GM23338 (cell line): ENCODE data around the gene KCNMB2. TPM values are rescaled to one million over a fixed set of nuclear protein-coding genes. Genes with fewer than 3 reads are reported as not detected.

Experiments used
- ATAC-seq: fragments of 200-7000 bp; cut with Tn5 transposase; 3 replicates; pipeline ENCODE4 v1.9.1; 2020
- DNase-seq: peaks from one replicate; pipeline ENCODE4 v3.0.0-alpha.2; 2015; ENCODE audit warnings: low spot score
- H2AFZ ChIP-seq: fragments of 200-600 bp; sonication (generic); 2 replicates; pipeline ENCODE4 v1.8.0; 2016; ENCODE audit warnings: antibody characterized with exemption, mild to moderate bottlenecking, moderate library complexity
- H3F3A ChIP-seq: fragments of 200-600 bp; sonication (generic); replicated peaks from 2 replicates; pipeline ENCODE4 v1.8.0; 2017; ENCODE audit warnings: antibody characterized with exemption, mixed run types, low read depth
- H3K27ac ChIP-seq: fragments of 200-600 bp; sonication (generic); 2 replicates; pipeline ENCODE4 v1.6.1; 2016; ENCODE audit warnings: low read depth
- H3K27me3 ChIP-seq: fragments of 200-600 bp; sonication (generic); 2 replicates; pipeline ENCODE4 v1.8.0; 2016; ENCODE audit warnings: mild to moderate bottlenecking, mixed run types, moderate library complexity; ENCODE audit not compliant: insufficient read depth
- H3K36me3 ChIP-seq: fragments of 200-600 bp; sonication (generic); 2 replicates; pipeline ENCODE4 v1.8.0; 2016; ENCODE audit warnings: mild to moderate bottlenecking; ENCODE audit not compliant: insufficient read depth
- H3K4me1 ChIP-seq: fragments of 200-600 bp; sonication (generic); 2 replicates; pipeline ENCODE4 v1.8.0; 2016; ENCODE audit warnings: mild to moderate bottlenecking, moderate library complexity; ENCODE audit not compliant: insufficient read depth
- H3K4me2 ChIP-seq: fragments of 200-600 bp; sonication (generic); 2 replicates; pipeline ENCODE4 v1.7.1; 2017; ENCODE audit warnings: mixed run types
- H3K4me3 ChIP-seq: fragments of 200-600 bp; sonication (generic); 2 replicates; pipeline ENCODE4 v1.6.1; 2016; ENCODE audit warnings: mixed run types
- H3K79me2 ChIP-seq: fragments of 200-600 bp; sonication (generic); replicated peaks from 2 replicates; pipeline ENCODE4 v1.8.0; 2017; ENCODE audit warnings: mild to moderate bottlenecking; ENCODE audit not compliant: insufficient read depth
- H3K9me2 ChIP-seq: fragments of 200-600 bp; sonication (generic); 2 replicates; pipeline ENCODE4 v1.8.0; 2017; ENCODE audit not compliant: insufficient read depth
- H4K20me1 ChIP-seq: fragments of 200-600 bp; sonication (generic); replicated peaks from 2 replicates; pipeline ENCODE4 v1.8.0; 2017; ENCODE audit warnings: mild to moderate bottlenecking; ENCODE audit not compliant: insufficient read depth
- H3K27ac Mint-ChIP-seq: 2 replicates; pipeline ENCODE4 v1.8.0; 2020; ENCODE audit warnings: inconsistent platforms, mild to moderate bottlenecking, moderate library complexity, mixed read lengths
- H3K27me3 Mint-ChIP-seq: 3 replicates; pipeline ENCODE4 v1.8.0; 2022; ENCODE audit warnings: low read depth, mild to moderate bottlenecking, moderate library complexity, mixed read lengths, inconsistent platforms; ENCODE audit not compliant: insufficient read depth, poor library complexity
- H3K36me3 Mint-ChIP-seq: 3 replicates; pipeline ENCODE4 v1.8.0; 2021; ENCODE audit warnings: low read depth, mild to moderate bottlenecking, inconsistent platforms, moderate library complexity, mixed read lengths
- H3K4me1 Mint-ChIP-seq: 3 replicates; pipeline ENCODE4 v1.8.0; 2020; ENCODE audit warnings: mild to moderate bottlenecking, inconsistent platforms, mixed read lengths
- H3K4me3 Mint-ChIP-seq: 3 replicates; pipeline ENCODE4 v1.8.0; 2021; ENCODE audit warnings: moderate library complexity, mild to moderate bottlenecking, inconsistent platforms, mixed read lengths
- H3K9me3 Mint-ChIP-seq: 3 replicates; pipeline ENCODE4 v1.8.0; 2020; ENCODE audit warnings: moderate library complexity, mild to moderate bottlenecking, inconsistent platforms, mixed read lengths
- CREB1 ChIP-seq: fragments of 250-450 bp; sonication (Bioruptor Pico); IDR thresholded peaks from 2 replicates; pipeline ENCODE4 v1.5.0; 2020; ENCODE audit warnings: low read depth, mild to moderate bottlenecking, moderate library complexity
- EZH2 ChIP-seq: fragments of 200-600 bp; sonication (generic); IDR thresholded peaks from one replicate; pipeline ENCODE4 v1.8.0; 2017; ENCODE audit warnings: antibody characterized with exemption, mild to moderate bottlenecking, low read depth; ENCODE audit not compliant: unreplicated experiment
- EZH2phosphoT487 ChIP-seq: fragments of 200-600 bp; sonication (generic); IDR thresholded peaks from one replicate; pipeline ENCODE4 v1.8.1; 2018; ENCODE audit warnings: antibody characterized with exemption; ENCODE audit not compliant: unreplicated experiment
- JUNB ChIP-seq: IDR thresholded peaks from one replicate; pipeline ENCODE4 v1.6.1; 2016; ENCODE audit warnings: antibody characterized with exemption; ENCODE audit not compliant: unreplicated experiment
- NANOG ChIP-seq: IDR thresholded peaks from 2 replicates; pipeline ENCODE4 v1.6.1; 2016; ENCODE audit warnings: antibody characterized with exemption, borderline replicate concordance
- POLR2AphosphoS5 ChIP-seq: IDR thresholded peaks from 2 replicates; pipeline ENCODE4 v1.6.1; 2016; ENCODE audit warnings: antibody characterized with exemption, low read depth
- STAT1 ChIP-seq: IDR thresholded peaks from one replicate; pipeline ENCODE4 v1.6.1; 2016; ENCODE audit warnings: antibody characterized with exemption; ENCODE audit not compliant: unreplicated experiment
- ZNF114 ChIP-seq: fragments of 250-450 bp; sonication (Bioruptor Pico); IDR thresholded peaks from 2 replicates; pipeline ENCODE4 v1.5.0; 2020; ENCODE audit warnings: mild to moderate bottlenecking, moderate library complexity
- ZNF331 ChIP-seq: fragments of 250-450 bp; sonication (Bioruptor Pico); IDR thresholded peaks from 2 replicates; pipeline ENCODE4 v1.5.0; 2020; ENCODE audit warnings: low read depth, mild to moderate bottlenecking, moderate library complexity
- polyA plus RNA-seq: library from polyadenylated mRNA; unstranded; fragments of >200 nt; fragmentation: Nextera tagmentation; extraction: Ambion mirVana; gene quantifications from 2 replicates; pipeline ENCODE4 v1.2.1, GENCODE V29; 2016
- total RNA-seq: library from RNA; depleted of rRNA; stranded (reverse); fragments of >200 nt; shearing (Covaris generic); gene quantifications from 2 replicates; pipeline ENCODE4 v1.2.3, GENCODE V29; 2014
- TF ChIP-seq, protein P1 (sequence below): IDR thresholded peaks from 2 replicates; pipeline ENCODE4 v1.6.1; 2016; ENCODE audit warnings: antibody characterized with exemption
- TF ChIP-seq, protein P2 (sequence below), 2 experiments: fragments of 200-600 bp in 1 of 2; sonication (generic) in 1 of 2; conservative IDR thresholded peaks; 2 replicates each; pipeline versions ENCODE4 v1.5.1 to v1.6.1; 2016 to 2017; ENCODE audit warnings: antibody characterized with exemption in 2 of 2, low read depth in 2 of 2, mild to moderate bottlenecking in 2 of 2, moderate library complexity in 1 of 2
- TF ChIP-seq, protein P3 (sequence below): IDR thresholded peaks from one replicate; pipeline ENCODE4 v1.6.1; 2018; ENCODE audit warnings: antibody characterized with exemption; ENCODE audit not compliant: unreplicated experiment
- TF ChIP-seq, protein P4 (sequence below): fragments of 250-450 bp; sonication (Bioruptor Pico); IDR thresholded peaks from 2 replicates; pipeline ENCODE4 v1.5.0; 2020; ENCODE audit warnings: mild to moderate bottlenecking, moderate library complexity

The KCNMB2 gene
- total and polyA plus RNA-seq, 2 experiments from 2014 or later: 0.53 TPM; not detected in 1

DNA sequence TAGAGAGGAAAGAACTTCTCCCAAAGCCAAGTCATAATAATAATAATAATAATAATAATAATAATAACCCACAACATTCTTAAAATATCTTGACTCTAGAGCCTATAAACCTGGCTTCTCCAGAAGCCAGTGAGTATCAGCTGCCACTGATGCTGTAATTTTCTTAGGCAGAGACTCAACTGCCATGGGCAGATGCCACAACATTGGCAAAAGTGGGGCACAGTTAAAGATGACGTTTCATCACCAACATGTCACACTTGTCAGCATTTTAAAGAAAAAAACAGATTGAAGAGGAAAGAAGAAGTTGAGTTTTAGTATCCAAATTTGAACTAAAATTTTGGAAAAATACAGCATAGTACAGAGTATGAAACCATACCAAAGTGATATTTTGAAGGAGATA lies 270.4 kb downstream of the KCNMB2 start:
- Histone ChIP-seq H3K4me3 (no peak overlapping the region), H2AFZ (no peak overlapping the region), H4K20me1 (no peaks in the 10 kb centered on the region), H3K4me2 (no peak overlapping the region), H3K79me2 (no peaks in the 10 kb centered on the region), H3F3A (no peaks in the 10 kb centered on the region), H3K9me2 (no peaks in the 10 kb centered on the region), H3K4me1 (peaks cover 19% of the 10 kb centered on the region), H3K27ac (no peak overlapping the region), H3K27me3 (no peaks in the 10 kb centered on the region), H3K36me3 (no peaks in the 10 kb centered on the region)
- Mint-ChIP-seq H3K36me3 (no peaks in the 10 kb centered on the region), H3K4me3 (no peak overlapping the region), H3K27me3 (no peaks in the 10 kb centered on the region), H3K27ac (no peak overlapping the region), H3K4me1 (peaks cover 9% of the 10 kb centered on the region; the same call in 2 of the 3 replicates), H3K9me3 (no peaks in the 10 kb centered on the region)
- TF ChIP-seq JUNB: no peak
- TF ChIP-seq POLR2AphosphoS5: no peak
- TF ChIP-seq ZNF331 (CRISPR knock-in tag): no peak
- no peak for TF ChIP-seq STAT1
- no peak for TF ChIP-seq NANOG
- no peak for TF ChIP-seq CREB1 (CRISPR knock-in tag)
- no peak for TF ChIP-seq ZNF114 (CRISPR knock-in tag)
- TF ChIP-seq, protein P1, sequence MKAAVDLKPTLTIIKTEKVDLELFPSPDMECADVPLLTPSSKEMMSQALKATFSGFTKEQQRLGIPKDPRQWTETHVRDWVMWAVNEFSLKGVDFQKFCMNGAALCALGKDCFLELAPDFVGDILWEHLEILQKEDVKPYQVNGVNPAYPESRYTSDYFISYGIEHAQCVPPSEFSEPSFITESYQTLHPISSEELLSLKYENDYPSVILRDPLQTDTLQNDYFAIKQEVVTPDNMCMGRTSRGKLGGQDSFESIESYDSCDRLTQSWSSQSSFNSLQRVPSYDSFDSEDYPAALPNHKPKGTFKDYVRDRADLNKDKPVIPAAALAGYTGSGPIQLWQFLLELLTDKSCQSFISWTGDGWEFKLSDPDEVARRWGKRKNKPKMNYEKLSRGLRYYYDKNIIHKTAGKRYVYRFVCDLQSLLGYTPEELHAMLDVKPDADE: no peak
- no peak for TF ChIP-seq EZH2
- no peak for TF ChIP-seq EZH2phosphoT487
- TF ChIP-seq, protein P2, sequence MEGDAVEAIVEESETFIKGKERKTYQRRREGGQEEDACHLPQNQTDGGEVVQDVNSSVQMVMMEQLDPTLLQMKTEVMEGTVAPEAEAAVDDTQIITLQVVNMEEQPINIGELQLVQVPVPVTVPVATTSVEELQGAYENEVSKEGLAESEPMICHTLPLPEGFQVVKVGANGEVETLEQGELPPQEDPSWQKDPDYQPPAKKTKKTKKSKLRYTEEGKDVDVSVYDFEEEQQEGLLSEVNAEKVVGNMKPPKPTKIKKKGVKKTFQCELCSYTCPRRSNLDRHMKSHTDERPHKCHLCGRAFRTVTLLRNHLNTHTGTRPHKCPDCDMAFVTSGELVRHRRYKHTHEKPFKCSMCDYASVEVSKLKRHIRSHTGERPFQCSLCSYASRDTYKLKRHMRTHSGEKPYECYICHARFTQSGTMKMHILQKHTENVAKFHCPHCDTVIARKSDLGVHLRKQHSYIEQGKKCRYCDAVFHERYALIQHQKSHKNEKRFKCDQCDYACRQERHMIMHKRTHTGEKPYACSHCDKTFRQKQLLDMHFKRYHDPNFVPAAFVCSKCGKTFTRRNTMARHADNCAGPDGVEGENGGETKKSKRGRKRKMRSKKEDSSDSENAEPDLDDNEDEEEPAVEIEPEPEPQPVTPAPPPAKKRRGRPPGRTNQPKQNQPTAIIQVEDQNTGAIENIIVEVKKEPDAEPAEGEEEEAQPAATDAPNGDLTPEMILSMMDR (conservative IDR thresholded peaks at IDR 0.05; ENCODE audit: low read depth in 2 of 2): no peak
- TF ChIP-seq, protein P3, sequence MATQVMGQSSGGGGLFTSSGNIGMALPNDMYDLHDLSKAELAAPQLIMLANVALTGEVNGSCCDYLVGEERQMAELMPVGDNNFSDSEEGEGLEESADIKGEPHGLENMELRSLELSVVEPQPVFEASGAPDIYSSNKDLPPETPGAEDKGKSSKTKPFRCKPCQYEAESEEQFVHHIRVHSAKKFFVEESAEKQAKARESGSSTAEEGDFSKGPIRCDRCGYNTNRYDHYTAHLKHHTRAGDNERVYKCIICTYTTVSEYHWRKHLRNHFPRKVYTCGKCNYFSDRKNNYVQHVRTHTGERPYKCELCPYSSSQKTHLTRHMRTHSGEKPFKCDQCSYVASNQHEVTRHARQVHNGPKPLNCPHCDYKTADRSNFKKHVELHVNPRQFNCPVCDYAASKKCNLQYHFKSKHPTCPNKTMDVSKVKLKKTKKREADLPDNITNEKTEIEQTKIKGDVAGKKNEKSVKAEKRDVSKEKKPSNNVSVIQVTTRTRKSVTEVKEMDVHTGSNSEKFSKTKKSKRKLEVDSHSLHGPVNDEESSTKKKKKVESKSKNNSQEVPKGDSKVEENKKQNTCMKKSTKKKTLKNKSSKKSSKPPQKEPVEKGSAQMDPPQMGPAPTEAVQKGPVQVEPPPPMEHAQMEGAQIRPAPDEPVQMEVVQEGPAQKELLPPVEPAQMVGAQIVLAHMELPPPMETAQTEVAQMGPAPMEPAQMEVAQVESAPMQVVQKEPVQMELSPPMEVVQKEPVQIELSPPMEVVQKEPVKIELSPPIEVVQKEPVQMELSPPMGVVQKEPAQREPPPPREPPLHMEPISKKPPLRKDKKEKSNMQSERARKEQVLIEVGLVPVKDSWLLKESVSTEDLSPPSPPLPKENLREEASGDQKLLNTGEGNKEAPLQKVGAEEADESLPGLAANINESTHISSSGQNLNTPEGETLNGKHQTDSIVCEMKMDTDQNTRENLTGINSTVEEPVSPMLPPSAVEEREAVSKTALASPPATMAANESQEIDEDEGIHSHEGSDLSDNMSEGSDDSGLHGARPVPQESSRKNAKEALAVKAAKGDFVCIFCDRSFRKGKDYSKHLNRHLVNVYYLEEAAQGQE: no peak
- TF ChIP-seq, protein P4, sequence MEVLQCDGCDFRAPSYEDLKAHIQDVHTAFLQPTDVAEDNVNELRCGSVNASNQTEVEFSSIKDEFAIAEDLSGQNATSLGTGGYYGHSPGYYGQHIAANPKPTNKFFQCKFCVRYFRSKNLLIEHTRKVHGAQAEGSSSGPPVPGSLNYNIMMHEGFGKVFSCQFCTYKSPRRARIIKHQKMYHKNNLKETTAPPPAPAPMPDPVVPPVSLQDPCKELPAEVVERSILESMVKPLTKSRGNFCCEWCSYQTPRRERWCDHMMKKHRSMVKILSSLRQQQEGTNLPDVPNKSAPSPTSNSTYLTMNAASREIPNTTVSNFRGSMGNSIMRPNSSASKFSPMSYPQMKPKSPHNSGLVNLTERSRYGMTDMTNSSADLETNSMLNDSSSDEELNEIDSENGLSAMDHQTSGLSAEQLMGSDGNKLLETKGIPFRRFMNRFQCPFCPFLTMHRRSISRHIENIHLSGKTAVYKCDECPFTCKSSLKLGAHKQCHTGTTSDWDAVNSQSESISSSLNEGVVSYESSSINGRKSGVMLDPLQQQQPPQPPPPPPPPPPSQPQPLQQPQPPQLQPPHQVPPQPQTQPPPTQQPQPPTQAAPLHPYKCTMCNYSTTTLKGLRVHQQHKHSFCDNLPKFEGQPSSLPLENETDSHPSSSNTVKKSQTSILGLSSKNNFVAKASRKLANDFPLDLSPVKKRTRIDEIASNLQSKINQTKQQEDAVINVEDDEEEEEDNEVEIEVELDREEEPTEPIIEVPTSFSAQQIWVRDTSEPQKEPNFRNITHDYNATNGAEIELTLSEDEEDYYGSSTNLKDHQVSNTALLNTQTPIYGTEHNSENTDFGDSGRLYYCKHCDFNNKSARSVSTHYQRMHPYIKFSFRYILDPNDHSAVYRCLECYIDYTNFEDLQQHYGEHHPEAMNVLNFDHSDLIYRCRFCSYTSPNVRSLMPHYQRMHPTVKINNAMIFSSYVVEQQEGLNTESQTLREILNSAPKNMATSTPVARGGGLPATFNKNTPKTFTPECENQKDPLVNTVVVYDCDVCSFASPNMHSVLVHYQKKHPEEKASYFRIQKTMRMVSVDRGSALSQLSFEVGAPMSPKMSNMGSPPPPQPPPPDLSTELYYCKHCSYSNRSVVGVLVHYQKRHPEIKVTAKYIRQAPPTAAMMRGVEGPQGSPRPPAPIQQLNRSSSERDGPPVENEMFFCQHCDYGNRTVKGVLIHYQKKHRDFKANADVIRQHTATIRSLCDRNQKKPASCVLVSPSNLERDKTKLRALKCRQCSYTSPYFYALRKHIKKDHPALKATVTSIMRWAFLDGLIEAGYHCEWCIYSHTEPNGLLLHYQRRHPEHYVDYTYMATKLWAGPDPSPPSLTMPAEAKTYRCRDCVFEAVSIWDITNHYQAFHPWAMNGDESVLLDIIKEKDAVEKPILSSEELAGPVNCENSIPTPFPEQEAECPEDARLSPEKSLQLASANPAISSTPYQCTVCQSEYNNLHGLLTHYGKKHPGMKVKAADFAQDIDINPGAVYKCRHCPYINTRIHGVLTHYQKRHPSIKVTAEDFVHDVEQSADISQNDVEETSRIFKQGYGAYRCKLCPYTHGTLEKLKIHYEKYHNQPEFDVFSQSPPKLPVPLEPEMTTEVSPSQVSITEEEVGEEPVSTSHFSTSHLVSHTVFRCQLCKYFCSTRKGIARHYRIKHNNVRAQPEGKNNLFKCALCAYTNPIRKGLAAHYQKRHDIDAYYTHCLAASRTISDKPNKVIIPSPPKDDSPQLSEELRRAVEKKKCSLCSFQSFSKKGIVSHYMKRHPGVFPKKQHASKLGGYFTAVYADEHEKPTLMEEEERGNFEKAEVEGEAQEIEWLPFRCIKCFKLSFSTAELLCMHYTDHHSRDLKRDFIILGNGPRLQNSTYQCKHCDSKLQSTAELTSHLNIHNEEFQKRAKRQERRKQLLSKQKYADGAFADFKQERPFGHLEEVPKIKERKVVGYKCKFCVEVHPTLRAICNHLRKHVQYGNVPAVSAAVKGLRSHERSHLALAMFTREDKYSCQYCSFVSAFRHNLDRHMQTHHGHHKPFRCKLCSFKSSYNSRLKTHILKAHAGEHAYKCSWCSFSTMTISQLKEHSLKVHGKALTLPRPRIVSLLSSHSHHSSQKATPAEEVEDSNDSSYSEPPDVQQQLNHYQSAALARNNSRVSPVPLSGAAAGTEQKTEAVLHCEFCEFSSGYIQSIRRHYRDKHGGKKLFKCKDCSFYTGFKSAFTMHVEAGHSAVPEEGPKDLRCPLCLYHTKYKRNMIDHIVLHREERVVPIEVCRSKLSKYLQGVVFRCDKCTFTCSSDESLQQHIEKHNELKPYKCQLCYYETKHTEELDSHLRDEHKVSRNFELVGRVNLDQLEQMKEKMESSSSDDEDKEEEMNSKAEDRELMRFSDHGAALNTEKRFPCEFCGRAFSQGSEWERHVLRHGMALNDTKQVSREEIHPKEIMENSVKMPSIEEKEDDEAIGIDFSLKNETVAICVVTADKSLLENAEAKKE (CRISPR knock-in tag): no peak
- ATAC-seq (no peak), DNase-seq (no peak)
